GM12878 (cell line): ENCODE results near the gene SYNPO. TPM values are rescaled to one million over a fixed set of nuclear protein-coding genes. Genes with fewer than 3 reads are reported as not detected.

Experiments
- ATAC-seq: fragments of 200-7000 bp; cut with Tn5 transposase; 3 replicates; pipeline ENCODE4 v1.9.1; 2020; ENCODE audit warnings: mild to moderate bottlenecking, moderate library complexity
- BruUV-seq: library from RNA; stranded (reverse); fragments of 400-500 nt; replicated peaks from 2 replicates; lab custom pipeline; 2021; lab: Mats Ljungman, UMichigan
- CTCF ChIA-PET: fragments of 300-600 bp; sonication (Branson Sonifier 250); formaldehyde crosslinking; extraction: SDS; loops from one replicate; lab custom pipeline; 2021; ENCODE audit warnings: inconsistent platforms; lab: Yijun Ruan, JAX
- POLR2A ChIA-PET: fragments of 350-600 bp; formaldehyde crosslinking; extraction: SDS; loops from one replicate; lab custom pipeline; 2021; ENCODE audit warnings: inconsistent platforms; lab: Charles Lee
- RAD21 ChIA-PET: fragments of 300-600 bp; sonication (Branson Sonifier 250); formaldehyde crosslinking; loops from one replicate; lab custom pipeline; 2023; ENCODE audit warnings: antibody characterized with exemption; ENCODE audit not compliant: unreplicated experiment; lab: Charles Lee
- SMC1A ChIA-PET: fragments of 300-600 bp; sonication (Branson Sonifier 250); formaldehyde crosslinking; loops from one replicate; lab custom pipeline; 2023; ENCODE audit not compliant: unreplicated experiment, uncharacterized antibody; lab: Charles Lee
- DNase-seq: peaks from one replicate; pipeline ENCODE4 v3.0.0-alpha.2; 2011; ENCODE audit warnings: low read depth, low spot score
- FAIRE-seq: peaks from 3 replicates; lab custom pipeline; 2011; peaks lifted over from hg19 to GRCh38; lab: Jason Lieb, UNC
- H2AFZ ChIP-seq: 2 replicates; pipeline ENCODE4 v1.6.0; 2011; ENCODE audit warnings: low read depth, low read length, control low read depth; ENCODE audit not compliant: control insufficient read depth
- H3K27ac ChIP-seq: 2 replicates; pipeline ENCODE4 v1.5.1; 2011; ENCODE audit warnings: control low read depth; ENCODE audit not compliant: control insufficient read depth, insufficient read depth
- H3K27me3 ChIP-seq, 2 experiments: replicated peaks in 1 of 2; 2 replicates each; pipeline versions ENCODE4 v1.6.0 to v1.6.1; 2011; ENCODE audit warnings: low read length in 1 of 2; ENCODE audit not compliant: control insufficient read depth in 2 of 2, insufficient read depth in 2 of 2
- H3K36me3 ChIP-seq, 2 experiments: 2 replicates each; pipeline ENCODE4 v1.5.1; 2011; ENCODE audit warnings: low read length in 1 of 2; ENCODE audit not compliant: control insufficient read depth in 2 of 2, insufficient read depth in 2 of 2
- H3K4me1 ChIP-seq: 2 replicates; pipeline ENCODE4 v1.6.1; 2011; ENCODE audit warnings: mild to moderate bottlenecking, low read length, moderate library complexity, mixed read lengths; ENCODE audit not compliant: control insufficient read depth, insufficient read depth
- H3K4me2 ChIP-seq: 2 replicates; pipeline ENCODE4 v1.6.0; 2011; ENCODE audit warnings: control low read depth; ENCODE audit not compliant: control insufficient read depth, insufficient read depth
- H3K4me3 ChIP-seq: fragments of 200-600 bp; sonication (generic); 2 replicates; pipeline ENCODE4 v1.5.1; 2016
- H3K79me2 ChIP-seq: 2 replicates; pipeline ENCODE4 v1.6.0; 2011; ENCODE audit warnings: low read length; ENCODE audit not compliant: control insufficient read depth, insufficient read depth
- H3K9ac ChIP-seq: 2 replicates; pipeline ENCODE4 v1.8.0; 2011; ENCODE audit warnings: low read length, control low read depth, mixed read lengths; ENCODE audit not compliant: control insufficient read depth, insufficient read depth
- H3K9me3 ChIP-seq: replicated peaks from 3 replicates; pipeline ENCODE4 v1.5.1; 2011; ENCODE audit warnings: mild to moderate bottlenecking, low read length; ENCODE audit not compliant: control insufficient read depth, insufficient read depth
- H4K20me1 ChIP-seq: 2 replicates; pipeline ENCODE4 v1.6.0; 2011; ENCODE audit not compliant: control insufficient read depth, insufficient read depth
- E4F1 ChIP-seq: fragments of 450-650 bp; IDR thresholded peaks from 2 replicates; pipeline ENCODE4 v1.6.1; 2018; ENCODE audit warnings: borderline replicate concordance, mild to moderate bottlenecking; ENCODE audit not compliant: partially characterized antibody
- KLF5 ChIP-seq: fragments of 450-650 bp; IDR thresholded peaks from 2 replicates; pipeline ENCODE4 v1.6.1; 2014; ENCODE audit warnings: mild to moderate bottlenecking; ENCODE audit not compliant: partially characterized antibody
- LARP7 ChIP-seq: fragments of 450-650 bp; IDR thresholded peaks from 2 replicates; pipeline ENCODE4 v1.6.1; 2017; ENCODE audit warnings: mild to moderate bottlenecking
- MAX ChIP-seq: IDR thresholded peaks from 2 replicates; pipeline ENCODE4 v1.6.1; 2012; ENCODE audit warnings: low read depth, low read length, improper control_type of control experiment
- MXI1 ChIP-seq: fragments of 150-350 bp; IDR thresholded peaks from 2 replicates; pipeline ENCODE4 v1.6.1; 2011; ENCODE audit warnings: low read depth, mild to moderate bottlenecking, inconsistent platforms, low read length, improper control_type of control experiment
- NR2C1 ChIP-seq: fragments of 450-650 bp; IDR thresholded peaks from 2 replicates; pipeline ENCODE4 v1.6.1; 2017; ENCODE audit warnings: antibody characterized with exemption, mild to moderate bottlenecking, moderate library complexity
- NR2C2 ChIP-seq: IDR thresholded peaks from 2 replicates; pipeline ENCODE4 v1.6.1; 2011; ENCODE audit warnings: borderline replicate concordance, low read depth; ENCODE audit not compliant: control insufficient read depth, insufficient read length
- RELA ChIP-seq: fragments of 450-650 bp; IDR thresholded peaks from 2 replicates; pipeline ENCODE4 v1.8.0; 2014; ENCODE audit warnings: borderline replicate concordance; ENCODE audit not compliant: partially characterized antibody
- RELB ChIP-seq: fragments of 450-650 bp; IDR thresholded peaks from 2 replicates; pipeline ENCODE4 v1.6.1; 2017; ENCODE audit warnings: low read depth, mild to moderate bottlenecking, moderate library complexity
- SIX5 ChIP-seq: IDR thresholded peaks from 2 replicates; pipeline ENCODE4 v1.6.1; 2011; ENCODE audit warnings: mild to moderate bottlenecking, low read depth, low read length, moderate library complexity; ENCODE audit not compliant: severe bottlenecking
- SMAD5 ChIP-seq: IDR thresholded peaks from 2 replicates; pipeline ENCODE4 v1.6.1; 2016; ENCODE audit warnings: antibody characterized with exemption, low read depth
- SPI1 ChIP-seq: IDR thresholded peaks from 2 replicates; pipeline ENCODE4 v1.6.1; 2011; ENCODE audit warnings: low read depth, mild to moderate bottlenecking, low read length, moderate library complexity, borderline replicate concordance; ENCODE audit not compliant: insufficient read depth
- ZNF384 ChIP-seq: IDR thresholded peaks from 2 replicates; pipeline ENCODE4 v1.6.1; 2012; ENCODE audit warnings: low read depth, mild to moderate bottlenecking, low read length, improper control_type of control experiment, borderline replicate concordance
- ZZZ3 ChIP-seq: IDR thresholded peaks from 2 replicates; pipeline ENCODE4 v1.6.1; 2011; ENCODE audit warnings: low read depth; ENCODE audit not compliant: control insufficient read depth, insufficient read length
- WGBS: methylation state at CpG from one replicate; pipeline ENCODE4 v1.1.6; 2016; ENCODE audit warnings: low lambda C conversion rate; ENCODE audit not compliant: insufficient replicate concordance, insufficient coverage; ENCODE audit errors: missing lambda C conversion rate; 5-methylcytosine and 5-hydroxymethylcytosine counted together
- in situ Hi-C: fragments of 300-500 bp; cut with MboI; formaldehyde crosslinking; loops from 9 replicates; pipeline ENCODE4 v1.14.3; 2018; ENCODE audit warnings: mixed read lengths
- intact Hi-C: fragments of 100-400 bp; cut with micrococcal nuclease; formaldehyde crosslinking; loops from one replicate; pipeline ENCODE4 v1.14.2; 2022; ENCODE audit not compliant: unreplicated experiment
- polyA plus RNA-seq, 11 experiments: library from polyadenylated mRNA; depleted of rRNA in 4 of 11; unstranded in 6 of 11; stranded (reverse) in 5 of 11; fragments of >200 nt; fragmentation: Nextera tagmentation in 4 of 11; fragmentation: Illumina TruSeq in 1 of 11; extraction: Ambion mirVana in 4 of 11; extraction: Trizol in 1 of 11; gene quantifications; 1 replicate in 1 of 11; 2 replicates in 10 of 11; pipeline versions ENCODE4 v1.2.1 to v1.2.3, GENCODE V29; 2011 to 2016; ENCODE audit warnings: inconsistent platforms in 2 of 11, missing spikeins in 2 of 11, low read depth in 1 of 11
- total RNA-seq, 4 experiments: library from RNA; depleted of rRNA in 3 of 4; stranded (reverse); fragments of >200 nt in 3 of 4; fragmentation: Illumina TruSeq in 1 of 4; extraction: Trizol in 1 of 4; gene quantifications; 2 replicates each; pipeline versions ENCODE4 v1.2.1 to v1.2.3, GENCODE V29; 2013 to 2021
- TF ChIP-seq, protein P1 (sequence below): IDR thresholded peaks from 2 replicates; pipeline ENCODE4 v1.6.1; 2011; ENCODE audit warnings: borderline replicate concordance, low read depth, mild to moderate bottlenecking, moderate library complexity, mixed read lengths, low read length; ENCODE audit not compliant: insufficient read depth; ENCODE audit errors: extremely low read length
- TF ChIP-seq, protein P2 (sequence below): IDR thresholded peaks from 2 replicates; pipeline ENCODE4 v1.6.1; 2012; ENCODE audit warnings: low read length, inconsistent platforms

Gene SYNPO
- total and polyA plus RNA-seq, 10 of the 15 experiments (the other 5 are each of a cell fraction or from before 2014, with no cell fraction given) = 0.77 to 21.0 (median 3.9) TPM

DNA sequence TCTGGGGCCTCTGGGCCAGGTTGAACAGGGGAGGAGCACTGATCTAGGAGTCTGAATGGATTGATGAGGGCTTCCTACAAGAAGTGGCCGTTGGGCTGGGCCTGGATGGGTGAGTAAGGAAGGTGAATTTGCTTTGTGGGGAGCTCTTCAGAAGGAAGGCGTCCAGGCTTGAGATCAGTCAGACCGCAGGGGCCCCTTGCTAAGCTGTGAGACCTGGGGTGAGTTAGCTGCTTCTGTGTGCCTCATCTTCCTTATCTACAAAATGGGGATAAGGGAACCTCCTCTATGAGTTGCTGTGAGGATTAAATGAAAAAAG is 1.1 kb upstream of the SYNPO start (continued):
- TF ChIP-seq MAX (no peak), SPI1 (no peak), ZNF384 (no peak), ZZZ3 (no peak), NR2C1 (no peak), RELB (no peak), MXI1 (no peak), SIX5 (no peak), LARP7 (no peak)
- TF ChIP-seq, protein P1, sequence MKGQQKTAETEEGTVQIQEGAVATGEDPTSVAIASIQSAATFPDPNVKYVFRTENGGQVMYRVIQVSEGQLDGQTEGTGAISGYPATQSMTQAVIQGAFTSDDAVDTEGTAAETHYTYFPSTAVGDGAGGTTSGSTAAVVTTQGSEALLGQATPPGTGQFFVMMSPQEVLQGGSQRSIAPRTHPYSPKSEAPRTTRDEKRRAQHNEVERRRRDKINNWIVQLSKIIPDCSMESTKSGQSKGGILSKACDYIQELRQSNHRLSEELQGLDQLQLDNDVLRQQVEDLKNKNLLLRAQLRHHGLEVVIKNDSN = no peak
- TF ChIP-seq, all 136 proteins: peak for 0

DNA sequence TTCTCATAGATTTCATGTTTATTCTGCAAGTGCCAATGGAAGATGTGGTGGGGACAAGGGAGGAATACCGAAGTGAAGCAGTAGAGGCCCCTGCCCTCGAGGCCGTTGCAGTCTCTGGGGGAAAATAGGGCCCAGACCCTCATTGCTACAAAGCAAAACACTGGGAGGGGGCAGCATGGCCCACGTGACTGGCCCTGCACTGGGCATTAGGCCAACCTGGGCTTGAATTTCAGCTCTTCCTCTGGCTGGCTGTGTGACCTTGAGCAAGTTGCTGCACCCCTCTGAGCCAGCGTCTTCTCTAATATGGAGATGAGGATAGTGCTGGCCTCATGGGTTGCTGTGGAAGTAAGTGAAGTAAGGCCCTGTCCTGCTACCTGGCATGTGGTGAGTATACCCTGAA is 709 bp upstream of the SYNPO start:
- Histone ChIP-seq H3K4me3 (no peak overlapping the region), H3K4me1 (no peaks in the 10 kb centered on the region), H3K36me3 (no peaks in the 10 kb centered on the region; a peak in 1 of 4 replicates), H2AFZ (no peak overlapping the region), H4K20me1 (no peaks in the 10 kb centered on the region), H3K79me2 (no peaks in the 10 kb centered on the region), H3K27me3 (no peaks in the 10 kb centered on the region), H3K4me2 (no peak overlapping the region), H3K9me3 (no peaks in the 10 kb centered on the region), H3K27ac (no peak overlapping the region), H3K9ac (no peak overlapping the region)
- ChIA-PET SMC1A (no interaction called here), POLR2A (no interaction called here), CTCF (interaction anchor here (0.6 kb wide), 1 partner anchor 9 kb away, joined by 3 read pairs; no protein-coding TSS in a partner anchor), RAD21 (interaction anchor here (0.6 kb wide), 1 partner anchor 181 kb away, joined by 3 read pairs; no protein-coding TSS in a partner anchor)
- 23% methylated on average over 5 of the region's 5 CpGs for WGBS
- in situ Hi-C loops (no loop called here), intact Hi-C loops (no loop called here)
- ATAC-seq (no peak), FAIRE-seq (no peak), DNase-seq (no peak)
- BruUV-seq = no TSS peak
- TF ChIP-seq E4F1 (no peak), RELA (no peak), NR2C2 (no peak), KLF5 (no peak), SMAD5 (no peak)
- TF ChIP-seq, protein P2, sequence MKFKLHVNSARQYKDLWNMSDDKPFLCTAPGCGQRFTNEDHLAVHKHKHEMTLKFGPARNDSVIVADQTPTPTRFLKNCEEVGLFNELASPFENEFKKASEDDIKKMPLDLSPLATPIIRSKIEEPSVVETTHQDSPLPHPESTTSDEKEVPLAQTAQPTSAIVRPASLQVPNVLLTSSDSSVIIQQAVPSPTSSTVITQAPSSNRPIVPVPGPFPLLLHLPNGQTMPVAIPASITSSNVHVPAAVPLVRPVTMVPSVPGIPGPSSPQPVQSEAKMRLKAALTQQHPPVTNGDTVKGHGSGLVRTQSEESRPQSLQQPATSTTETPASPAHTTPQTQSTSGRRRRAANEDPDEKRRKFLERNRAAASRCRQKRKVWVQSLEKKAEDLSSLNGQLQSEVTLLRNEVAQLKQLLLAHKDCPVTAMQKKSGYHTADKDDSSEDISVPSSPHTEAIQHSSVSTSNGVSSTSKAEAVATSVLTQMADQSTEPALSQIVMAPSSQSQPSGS = no peak
